Stimulated activated naive CD4-positive, alpha-beta T cell (primary cell): ENCODE measurements around the gene SPOCK1.
"Not testable (repeated sequence)": the region's sequence is repeated elsewhere in the genome, so short reads cannot be mapped to it uniquely, and the experiment has no call there.

Source experiments
- DNase-seq, 6 experiments: peaks; one replicate each; lab custom pipeline; 2025; lab: John Stamatoyannopoulos, UW

SPOCK1 gene

DNA sequence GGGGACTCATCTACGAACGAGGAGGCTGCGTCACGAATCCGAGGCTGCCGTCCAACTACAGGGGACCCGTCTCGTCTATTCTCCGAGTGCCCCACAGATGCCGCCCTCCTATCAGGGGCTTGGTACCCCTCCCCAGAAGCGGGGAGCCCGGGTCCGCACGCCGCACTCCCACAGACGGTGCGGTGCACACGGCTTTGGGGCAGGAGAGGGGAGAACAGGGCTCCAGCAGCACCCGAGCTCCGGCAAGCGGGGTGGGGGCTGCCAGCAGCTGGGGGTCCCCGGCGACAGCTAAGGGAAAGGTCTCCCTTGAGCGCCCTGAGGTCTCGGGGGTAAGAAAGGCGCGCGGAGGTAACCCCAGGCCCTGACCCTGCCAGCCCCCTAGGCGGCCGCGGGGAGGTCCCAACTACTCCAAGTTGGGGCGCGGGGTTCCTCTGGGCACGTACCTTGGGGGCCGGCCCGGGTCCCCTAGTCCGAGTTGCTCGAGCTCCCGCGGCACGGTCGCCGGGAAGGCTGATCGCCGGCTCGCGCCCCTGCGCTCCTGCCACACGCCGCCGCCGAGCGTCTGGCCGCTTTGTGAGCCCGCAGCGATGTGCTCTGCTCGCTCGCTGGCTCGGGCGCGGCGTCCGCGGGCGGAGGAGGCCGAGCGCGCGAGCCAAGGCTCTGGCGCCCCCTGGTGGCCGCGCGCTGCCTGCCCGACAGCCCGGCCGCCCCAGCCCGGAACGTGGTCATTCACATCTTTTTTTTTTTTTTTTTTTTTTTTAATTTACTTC, at the start of gene SPOCK1:
TSS of gene SPOCK1 (minus strand) at position 591 of the 770 bp plus-strand sequence.
- peak in 5 of 6 experiments; percentile 1 to 28 (median 12) for DNase-seq

GRCh38 chr5:137545956-137546355, 46.8 kb upstream of the SPOCK1 start:
- no peak for DNase-seq

GRCh38 chr5:137535449-137535848, 36.3 kb upstream of the SPOCK1 start:
- DNase-seq = not testable (repeated sequence)

- no peak for DNase-seq
These were observed 34.8 kb upstream of the SPOCK1 start for GRCh38 chr5:137533963-137534362.

GRCh38 chr5:137531266-137531665, 32.1 kb upstream of the SPOCK1 start:
- DNase-seq = no peak

DNA sequence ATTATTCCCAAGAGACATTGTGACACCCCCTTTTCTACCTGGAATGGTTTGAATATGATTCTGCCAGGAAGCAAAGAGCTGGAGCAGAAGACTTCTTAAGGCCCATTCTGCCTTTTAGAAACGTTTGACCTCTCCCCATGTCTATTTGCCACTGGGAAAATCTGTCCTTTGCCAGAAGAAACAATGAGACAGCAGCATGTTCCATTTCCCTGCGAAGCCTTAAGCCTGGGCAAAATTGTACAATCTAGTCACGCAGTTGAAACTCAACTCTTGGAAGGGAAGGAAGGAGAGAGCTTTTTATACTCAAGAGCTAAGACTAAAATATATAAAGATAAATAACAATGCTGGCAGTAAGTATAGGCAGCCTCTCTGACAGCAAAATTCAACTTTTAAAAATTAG, 22.1 kb upstream of the SPOCK1 start:
- no peak for DNase-seq

GRCh38 chr5:137516961-137517360, 17.8 kb upstream of the SPOCK1 start:
- no peak for DNase-seq

- DNase-seq = no peak
These were observed 17.2 kb upstream of the SPOCK1 start for GRCh38 chr5:137516251-137516797.

- no peak for DNase-seq
These were observed 16.1 kb upstream of the SPOCK1 start for GRCh38 chr5:137515238-137515637.

DNA sequence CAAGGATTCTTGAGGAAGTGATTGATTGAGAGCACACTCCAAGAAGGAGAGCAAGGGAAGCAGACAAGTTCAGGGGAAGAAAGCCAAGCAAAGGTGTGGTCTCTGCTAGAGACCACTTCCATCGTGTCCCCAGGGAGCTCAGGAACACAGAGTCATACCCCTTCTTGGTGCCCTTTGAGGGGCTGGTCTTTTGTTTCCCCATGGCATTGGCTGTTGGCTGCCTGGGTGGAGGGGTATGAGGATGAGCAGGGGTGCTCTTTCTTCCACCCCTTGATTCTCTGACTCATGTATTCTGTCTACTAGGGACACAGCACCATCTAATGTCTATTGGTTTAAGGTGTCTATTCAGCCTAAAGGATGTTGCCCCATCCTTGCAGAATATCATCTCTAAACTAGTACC, 11.5 kb upstream of the SPOCK1 start:
- DNase-seq = no peak

- no peak for DNase-seq
These were observed 8.0 kb upstream of the SPOCK1 start for GRCh38 chr5:137507150-137507549.

DNA sequence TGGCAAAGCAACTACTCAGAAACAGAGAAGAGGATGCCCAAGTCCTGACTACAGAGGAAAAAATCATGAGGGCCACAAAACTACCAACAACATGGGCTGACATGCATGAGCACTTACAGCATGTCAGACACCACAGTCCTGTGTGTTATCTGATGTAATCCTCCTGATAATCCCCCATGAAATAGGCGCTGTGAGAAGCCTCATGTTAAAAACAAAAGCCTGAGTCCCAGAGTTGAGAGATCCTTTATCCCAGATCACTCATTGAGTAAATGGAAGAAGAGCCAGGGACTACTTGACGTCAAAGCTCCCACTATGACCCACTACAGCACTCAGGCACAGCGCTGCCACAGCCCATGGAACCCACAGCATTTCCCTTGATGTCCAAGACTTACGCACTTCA, 7.2 kb upstream of the SPOCK1 start:
- no peak for DNase-seq

GRCh38 chr5:137504916-137505315, 5.8 kb upstream of the SPOCK1 start:
- no peak for DNase-seq

DNA sequence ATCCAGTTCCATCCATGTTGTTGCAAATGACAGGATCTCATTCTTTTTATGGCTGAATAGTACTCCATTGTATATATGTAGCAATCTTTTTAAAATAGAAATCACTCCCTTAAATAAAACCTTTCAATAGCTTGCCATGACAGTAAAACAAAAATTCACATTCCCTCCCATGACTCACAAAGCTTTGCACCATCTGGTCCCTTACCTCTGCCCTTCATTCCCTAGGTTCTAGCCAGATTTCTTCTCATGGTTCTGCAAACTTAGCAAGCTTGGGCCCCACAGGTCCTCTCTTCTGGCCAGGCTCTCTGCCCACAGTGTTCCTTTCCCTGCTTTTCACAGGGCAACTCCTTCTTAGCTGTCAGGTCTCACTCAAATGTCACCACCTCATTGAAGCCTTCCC, 4.3 kb upstream of the SPOCK1 start:
- no peak for DNase-seq

DNA sequence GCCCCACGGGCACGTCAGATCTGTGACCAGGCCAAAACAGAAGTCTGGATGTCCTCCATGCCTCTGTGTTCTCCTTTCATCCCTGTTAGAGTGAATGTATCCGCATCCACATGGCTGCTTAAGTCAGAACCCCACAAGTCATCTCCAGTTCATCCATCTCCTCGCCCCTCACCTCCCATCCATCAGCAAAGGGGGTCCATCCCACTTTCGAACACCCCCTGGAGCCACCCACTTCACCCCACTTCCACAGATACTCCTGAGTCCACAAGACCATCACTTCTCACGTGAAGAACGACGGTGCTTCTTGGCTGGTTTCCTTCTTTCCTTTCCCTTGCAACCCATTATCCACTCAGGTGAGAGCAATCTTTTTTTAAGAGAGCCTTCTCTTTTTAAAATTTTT, 3.5 kb upstream of the SPOCK1 start:
- DNase-seq = no peak

- DNase-seq = no peak
These were observed 2.8 kb upstream of the SPOCK1 start for GRCh38 chr5:137501846-137502406.

DNA sequence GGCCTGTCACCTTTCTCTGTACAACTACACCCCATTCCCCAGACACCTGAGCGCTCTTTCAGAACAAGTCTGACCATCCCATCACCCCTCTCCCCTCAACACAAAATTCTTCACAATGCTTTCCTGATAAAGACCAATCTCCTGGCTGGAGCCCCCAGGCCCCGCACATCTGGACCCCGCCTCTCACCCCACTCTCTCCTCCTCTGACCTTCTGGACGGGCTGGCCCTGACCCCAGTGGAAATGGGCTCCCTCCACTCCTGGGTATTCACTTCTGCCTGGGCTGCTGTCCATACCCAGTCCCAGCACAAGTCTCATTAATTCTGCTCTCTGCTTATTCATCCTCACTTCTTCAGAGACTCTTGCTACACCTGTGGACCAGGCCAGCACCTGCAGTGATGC, 2.1 kb upstream of the SPOCK1 start:
- DNase-seq = no peak

DNA sequence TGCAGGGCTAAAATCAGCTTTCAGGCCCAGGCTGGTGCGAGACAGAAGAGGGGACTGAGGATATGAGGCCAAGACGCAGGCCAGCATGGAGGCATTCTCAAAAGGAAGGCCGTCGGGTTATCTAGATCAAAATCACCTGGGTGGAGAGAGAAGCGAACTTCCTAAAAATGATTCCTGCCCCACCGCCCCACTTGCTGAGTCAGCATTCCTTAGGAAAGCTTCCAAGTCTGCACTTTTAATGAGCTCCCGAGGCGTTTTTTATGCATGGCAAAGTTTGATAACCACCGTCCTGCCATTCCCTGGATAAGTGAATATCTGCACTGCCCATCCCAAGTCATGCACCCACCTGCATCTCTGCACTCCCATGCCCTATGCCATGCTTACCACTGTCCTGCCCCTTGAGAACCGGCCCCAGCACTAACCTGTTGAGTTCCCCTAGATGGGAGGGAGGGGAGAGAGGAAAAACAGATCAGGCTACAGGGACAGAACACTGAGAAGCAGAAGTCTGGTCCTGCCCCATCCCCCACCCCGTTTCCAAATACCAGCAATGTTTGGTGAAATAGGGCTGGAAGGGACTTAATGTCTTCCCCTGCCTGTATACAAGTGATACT, 1.6 kb upstream of the SPOCK1 start:
- DNase-seq = no peak

GRCh38 chr5:137499506-137499847, 351 bp upstream of the SPOCK1 start:
- not testable (repeated sequence) for DNase-seq

GRCh38 chr5:137498301-137498735, 808 bp downstream of the SPOCK1 start:
- DNase-seq = no peak

DNA sequence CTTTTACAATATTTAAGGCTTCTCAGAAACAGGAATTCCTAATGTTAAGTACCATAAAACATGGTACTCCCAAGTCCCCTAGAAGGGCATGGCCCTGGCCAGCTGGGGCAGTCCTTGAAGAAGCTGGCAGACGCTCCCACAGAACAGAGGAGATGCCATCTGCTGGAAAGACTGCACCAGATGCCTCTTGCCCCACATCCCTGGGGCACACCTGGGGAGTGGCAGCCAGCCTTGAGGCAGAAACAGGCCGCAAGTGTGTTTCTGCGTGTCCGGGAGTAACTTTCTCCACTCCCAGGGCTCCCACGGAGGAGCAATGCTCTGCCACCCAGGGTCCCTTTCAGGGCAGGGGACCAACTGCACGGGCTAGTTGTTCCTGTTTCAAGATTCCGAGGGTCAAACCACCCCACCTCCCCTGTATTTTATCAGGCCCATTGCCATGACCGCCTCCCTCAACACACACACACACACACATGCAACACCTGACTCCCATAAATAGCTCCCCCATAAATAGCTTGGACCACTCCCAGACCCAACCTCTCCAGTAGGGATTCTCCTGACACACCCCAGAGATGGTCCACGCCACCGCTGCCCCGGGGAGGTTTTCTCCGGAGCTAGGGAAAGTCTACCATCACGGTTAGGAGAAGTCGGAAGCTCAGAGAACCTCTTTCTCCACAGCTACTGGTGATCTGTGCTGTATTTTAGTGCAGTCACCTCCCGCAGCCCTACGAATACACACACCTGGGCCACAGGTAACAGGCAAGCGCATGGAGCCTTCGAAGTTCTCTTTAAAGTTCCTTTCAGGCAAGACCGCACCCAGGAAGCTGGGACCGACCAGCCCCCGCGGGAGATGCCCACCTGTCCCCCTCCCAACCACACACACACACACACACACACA, 1.5 kb downstream of the SPOCK1 start:
- DNase-seq = no peak

DNA sequence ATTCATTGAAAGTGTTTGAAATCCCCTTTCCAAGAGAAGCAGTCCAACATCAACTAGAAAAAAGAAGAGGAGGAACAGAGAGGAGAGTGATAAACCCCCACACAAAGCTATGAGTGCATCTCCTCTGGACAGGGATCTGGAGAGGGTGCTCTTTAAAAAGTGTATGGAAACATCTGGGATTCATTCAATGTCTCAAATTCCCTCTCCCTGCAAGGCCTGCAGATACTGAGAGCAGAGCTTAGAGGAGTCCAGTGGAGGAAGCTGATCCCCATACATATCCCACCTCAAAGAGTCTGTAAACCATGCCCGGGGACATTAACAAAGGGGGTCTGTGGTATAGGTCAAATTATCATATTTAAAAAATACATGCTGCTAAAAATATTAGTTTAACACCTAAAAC, 2.2 kb downstream of the SPOCK1 start:
- no peak for DNase-seq
